ENCODE data around the gene ZNF567. TPM values are rescaled to one million over a fixed set of nuclear protein-coding genes. Genes with fewer than 3 reads are reported as not detected.

The ZNF567 gene
- total and polyA plus RNA-seq, 2 donors (not counting 1 experiment from before 2014, with no cell fraction given): 5.6 to 6.9 TPM

GRCh38 chr19:36652958-36653357, 34.5 kb upstream of the ZNF567 start:
- H3K27ac ChIP-seq (ENCODE audit: insufficient read depth, low read length): no peak overlapping the region
- no peaks in the 10 kb centered on the region for H3K79me2 ChIP-seq (ENCODE audit: control insufficient read depth, insufficient read depth, low read length)
- H3K4me3 ChIP-seq (replicated peaks in 1 of 4; ENCODE audit: control extremely low read depth in 1 of 4, insufficient read depth in 1 of 4, low read depth in 3 of 4, low read length in 4 of 4): no peak overlapping the region
- H3K9me3 ChIP-seq (ENCODE audit: control insufficient read depth, insufficient read depth, low read depth, low read length): no peaks in the 10 kb centered on the region
- no peak overlapping the region for H3K4me2 ChIP-seq (ENCODE audit: extremely low read depth, insufficient read depth, low read length)
- no peaks in the 10 kb centered on the region for H3K27me3 ChIP-seq (ENCODE audit: control insufficient read depth, insufficient read depth, low read length)
- no peaks in the 10 kb centered on the region for H3K4me1 ChIP-seq (ENCODE audit: control insufficient read depth, extremely low read depth, insufficient read depth, low read length)
- H2AFZ ChIP-seq (ENCODE audit: low read length): no peak overlapping the region
- TF ChIP-seq, protein P1, sequence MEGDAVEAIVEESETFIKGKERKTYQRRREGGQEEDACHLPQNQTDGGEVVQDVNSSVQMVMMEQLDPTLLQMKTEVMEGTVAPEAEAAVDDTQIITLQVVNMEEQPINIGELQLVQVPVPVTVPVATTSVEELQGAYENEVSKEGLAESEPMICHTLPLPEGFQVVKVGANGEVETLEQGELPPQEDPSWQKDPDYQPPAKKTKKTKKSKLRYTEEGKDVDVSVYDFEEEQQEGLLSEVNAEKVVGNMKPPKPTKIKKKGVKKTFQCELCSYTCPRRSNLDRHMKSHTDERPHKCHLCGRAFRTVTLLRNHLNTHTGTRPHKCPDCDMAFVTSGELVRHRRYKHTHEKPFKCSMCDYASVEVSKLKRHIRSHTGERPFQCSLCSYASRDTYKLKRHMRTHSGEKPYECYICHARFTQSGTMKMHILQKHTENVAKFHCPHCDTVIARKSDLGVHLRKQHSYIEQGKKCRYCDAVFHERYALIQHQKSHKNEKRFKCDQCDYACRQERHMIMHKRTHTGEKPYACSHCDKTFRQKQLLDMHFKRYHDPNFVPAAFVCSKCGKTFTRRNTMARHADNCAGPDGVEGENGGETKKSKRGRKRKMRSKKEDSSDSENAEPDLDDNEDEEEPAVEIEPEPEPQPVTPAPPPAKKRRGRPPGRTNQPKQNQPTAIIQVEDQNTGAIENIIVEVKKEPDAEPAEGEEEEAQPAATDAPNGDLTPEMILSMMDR (conservative IDR thresholded peaks at IDR 0.05 in 1 of 2, IDR thresholded peaks at IDR 0.05 in 1 of 2; ENCODE audit: low read depth in 1 of 2, low read length in 2 of 2): no peak
- no peak for TF ChIP-seq EZH2 (IDR thresholded peaks at IDR 0.05; ENCODE audit: low read length, missing control alignments)
- H4K20me1 ChIP-seq (ENCODE audit: control insufficient read depth, extremely low read depth, insufficient read depth, low read length): no peaks in the 10 kb centered on the region
- DNase-seq (ENCODE audit: low read depth in 2 of 2): no peak
- no peak overlapping the region for H3K9ac ChIP-seq (ENCODE audit: insufficient read depth, low read length)
- H3K36me3 ChIP-seq (ENCODE audit: control insufficient read depth, insufficient read depth, low read length): peaks cover 4% of the 10 kb centered on the region

DNA sequence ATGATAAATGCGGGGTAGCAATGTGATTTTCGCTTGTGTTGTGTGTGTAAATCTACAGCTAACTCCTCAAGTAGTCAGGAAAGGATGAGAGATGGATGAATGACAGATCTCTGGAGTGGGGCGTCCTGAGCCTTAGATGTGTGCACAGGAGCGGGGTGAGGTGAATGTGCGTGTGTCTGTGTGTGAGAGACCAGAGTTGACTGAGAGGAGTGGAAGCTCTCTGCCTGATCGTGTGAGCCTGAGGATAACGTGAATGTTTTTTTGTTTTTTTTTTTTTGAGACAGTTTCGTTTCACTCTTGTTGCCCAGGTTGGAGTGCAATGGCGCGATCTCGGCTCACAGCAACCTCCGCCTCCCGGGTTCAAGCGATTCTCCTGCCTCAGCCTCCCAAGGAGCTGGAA, 21.6 kb upstream of the ZNF567 start:
- no peak for DNase-seq (ENCODE audit: low read depth in 2 of 2)
- Histone ChIP-seq H3K4me2 (ENCODE audit: extremely low read depth, insufficient read depth, low read length) (peak overlapping the region; percentile 53), H3K27ac (ENCODE audit: insufficient read depth, low read length) (no peak overlapping the region), H3K79me2 (ENCODE audit: control insufficient read depth, insufficient read depth, low read length) (peaks cover 3% of the 10 kb centered on the region), H3K9me3 (ENCODE audit: control insufficient read depth, insufficient read depth, low read depth, low read length) (no peaks in the 10 kb centered on the region), H3K4me1 (ENCODE audit: control insufficient read depth, extremely low read depth, insufficient read depth, low read length) (peaks cover 2% of the 10 kb centered on the region), H2AFZ (ENCODE audit: low read length) (no peak overlapping the region), H3K36me3 (ENCODE audit: control insufficient read depth, insufficient read depth, low read length) (no peaks in the 10 kb centered on the region), H3K4me3 (replicated peaks in 1 of 4; ENCODE audit: control extremely low read depth in 1 of 4, insufficient read depth in 1 of 4, low read depth in 3 of 4, low read length in 4 of 4) (peak overlapping the region; percentile 92 to 97 (median 96)), H4K20me1 (ENCODE audit: control insufficient read depth, extremely low read depth, insufficient read depth, low read length) (no peaks in the 10 kb centered on the region), H3K27me3 (ENCODE audit: control insufficient read depth, insufficient read depth, low read length) (no peaks in the 10 kb centered on the region), H3K9ac (ENCODE audit: insufficient read depth, low read length) (no peak overlapping the region)
- TF ChIP-seq, protein P1 (conservative IDR thresholded peaks at IDR 0.05 in 1 of 2, IDR thresholded peaks at IDR 0.05 in 1 of 2; ENCODE audit: low read depth in 1 of 2, low read length in 2 of 2): no peak
- TF ChIP-seq EZH2 (IDR thresholded peaks at IDR 0.05; ENCODE audit: low read length, missing control alignments): no peak

- H3K79me2 ChIP-seq (ENCODE audit: control insufficient read depth, insufficient read depth, low read length): peaks cover 3% of the 10 kb centered on the region
- DNase-seq (ENCODE audit: low read depth in 2 of 2): no peak
- no peak overlapping the region for H3K27ac ChIP-seq (ENCODE audit: insufficient read depth, low read length)
- no peak overlapping the region for H3K4me3 ChIP-seq (replicated peaks in 1 of 4; ENCODE audit: control extremely low read depth in 1 of 4, insufficient read depth in 1 of 4, low read depth in 3 of 4, low read length in 4 of 4)
- no peak overlapping the region for H3K4me2 ChIP-seq (ENCODE audit: extremely low read depth, insufficient read depth, low read length)
- H3K9ac ChIP-seq (ENCODE audit: insufficient read depth, low read length): no peak overlapping the region
- H4K20me1 ChIP-seq (ENCODE audit: control insufficient read depth, extremely low read depth, insufficient read depth, low read length): no peaks in the 10 kb centered on the region
- no peak overlapping the region for H2AFZ ChIP-seq (ENCODE audit: low read length)
- no peaks in the 10 kb centered on the region for H3K27me3 ChIP-seq (ENCODE audit: control insufficient read depth, insufficient read depth, low read length)
- TF ChIP-seq EZH2 (IDR thresholded peaks at IDR 0.05; ENCODE audit: low read length, missing control alignments): no peak
- TF ChIP-seq, protein P1 (conservative IDR thresholded peaks at IDR 0.05 in 1 of 2, IDR thresholded peaks at IDR 0.05 in 1 of 2; ENCODE audit: low read depth in 1 of 2, low read length in 2 of 2): no peak
- no peaks in the 10 kb centered on the region for H3K36me3 ChIP-seq (ENCODE audit: control insufficient read depth, insufficient read depth, low read length)
- H3K9me3 ChIP-seq (ENCODE audit: control insufficient read depth, insufficient read depth, low read depth, low read length): no peaks in the 10 kb centered on the region
- H3K4me1 ChIP-seq (ENCODE audit: control insufficient read depth, extremely low read depth, insufficient read depth, low read length): peaks cover 2% of the 10 kb centered on the region
These were observed 18.8 kb upstream of the ZNF567 start for GRCh38 chr19:36668646-36669045.
